GM12874 (cell line): ENCODE data around the gene B3GALNT2.

ENCODE experiments used
- TF ChIP-seq, protein P1 (sequence below): IDR thresholded peaks from 2 replicates; pipeline ENCODE4 v1.5.1; 2011; ENCODE audit warnings: low read depth, mild to moderate bottlenecking, control low read depth, low read length, moderate library complexity; ENCODE audit not compliant: insufficient read depth

Gene B3GALNT2

DNA sequence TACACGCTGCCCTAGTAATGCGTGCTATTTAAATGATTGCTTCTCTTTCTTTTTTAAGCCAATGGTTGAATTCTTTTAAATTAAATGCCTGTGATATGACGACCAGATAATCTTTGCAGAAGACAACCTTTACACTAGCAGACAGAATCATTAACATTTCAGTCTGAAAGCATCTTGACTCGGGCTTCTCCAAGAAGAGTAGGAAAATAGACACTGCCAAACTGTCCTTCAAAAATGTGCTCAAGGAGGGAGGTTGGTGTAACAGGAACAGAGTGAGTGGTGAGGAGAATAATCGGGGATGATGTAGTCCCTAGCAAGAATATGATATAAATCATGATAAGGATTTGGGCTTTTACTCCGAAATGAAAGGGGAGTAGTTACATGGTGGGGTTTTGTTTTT, 6.6 kb upstream of the B3GALNT2 start:
- TF ChIP-seq, protein P1, sequence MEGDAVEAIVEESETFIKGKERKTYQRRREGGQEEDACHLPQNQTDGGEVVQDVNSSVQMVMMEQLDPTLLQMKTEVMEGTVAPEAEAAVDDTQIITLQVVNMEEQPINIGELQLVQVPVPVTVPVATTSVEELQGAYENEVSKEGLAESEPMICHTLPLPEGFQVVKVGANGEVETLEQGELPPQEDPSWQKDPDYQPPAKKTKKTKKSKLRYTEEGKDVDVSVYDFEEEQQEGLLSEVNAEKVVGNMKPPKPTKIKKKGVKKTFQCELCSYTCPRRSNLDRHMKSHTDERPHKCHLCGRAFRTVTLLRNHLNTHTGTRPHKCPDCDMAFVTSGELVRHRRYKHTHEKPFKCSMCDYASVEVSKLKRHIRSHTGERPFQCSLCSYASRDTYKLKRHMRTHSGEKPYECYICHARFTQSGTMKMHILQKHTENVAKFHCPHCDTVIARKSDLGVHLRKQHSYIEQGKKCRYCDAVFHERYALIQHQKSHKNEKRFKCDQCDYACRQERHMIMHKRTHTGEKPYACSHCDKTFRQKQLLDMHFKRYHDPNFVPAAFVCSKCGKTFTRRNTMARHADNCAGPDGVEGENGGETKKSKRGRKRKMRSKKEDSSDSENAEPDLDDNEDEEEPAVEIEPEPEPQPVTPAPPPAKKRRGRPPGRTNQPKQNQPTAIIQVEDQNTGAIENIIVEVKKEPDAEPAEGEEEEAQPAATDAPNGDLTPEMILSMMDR, result no peak

DNA sequence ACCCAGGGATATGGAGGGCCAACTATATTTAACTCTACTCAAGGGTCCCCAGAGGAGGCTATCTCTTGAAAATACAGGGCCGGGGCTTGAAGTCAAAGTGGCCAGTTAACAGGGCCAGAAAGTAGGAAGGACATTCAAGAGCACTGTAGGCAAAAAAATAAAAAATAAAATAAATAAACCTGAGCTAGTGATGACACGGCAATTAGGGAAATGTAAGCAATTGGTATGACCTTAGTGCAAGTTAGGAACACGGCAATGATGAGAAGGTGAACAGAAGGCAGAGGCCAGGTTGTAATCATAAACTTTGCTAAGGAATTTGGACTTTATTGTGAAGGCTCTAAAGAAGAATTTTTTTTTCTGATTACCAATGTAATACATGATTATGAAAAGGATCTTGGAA, 3.4 kb upstream of the B3GALNT2 start:
- TF ChIP-seq, protein P1, result no peak

DNA sequence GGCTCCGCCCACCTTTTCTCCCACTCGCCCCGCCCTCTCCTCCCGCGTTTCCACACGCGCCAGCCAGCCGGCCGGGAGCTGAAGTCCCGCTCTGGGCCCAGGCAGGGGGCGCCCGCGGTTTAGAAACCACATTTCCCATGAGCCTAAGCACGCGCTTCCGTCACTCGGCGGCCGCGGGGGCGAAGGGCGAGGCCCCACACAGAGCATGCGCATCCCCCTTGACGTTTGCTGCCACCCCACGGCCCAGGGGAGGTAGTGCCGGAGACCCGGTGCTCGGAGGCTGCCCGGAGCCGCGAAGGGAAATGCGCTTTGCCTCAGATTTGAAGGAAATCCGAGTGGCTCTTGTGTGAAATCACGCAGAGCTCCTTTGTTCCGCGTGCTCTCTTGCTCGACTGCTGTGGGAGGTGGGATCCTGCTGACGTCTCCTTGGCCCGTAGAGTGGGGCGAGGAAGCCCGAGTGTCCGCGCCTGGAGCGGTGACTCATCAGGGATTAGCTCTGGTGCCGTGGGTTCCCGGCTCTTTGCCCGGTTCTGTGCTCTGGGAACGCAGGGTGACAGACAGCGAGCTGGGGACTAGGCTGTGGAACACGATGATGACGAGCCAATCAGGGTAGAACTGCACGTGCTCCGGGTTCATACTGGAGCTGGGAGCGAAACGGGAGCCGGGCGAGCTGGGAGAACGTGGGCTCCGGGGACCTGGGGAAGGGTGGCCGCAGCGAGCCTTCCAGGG, 406 bp upstream of the B3GALNT2 start:
- TF ChIP-seq, protein P1, result peak; percentile 89

DNA sequence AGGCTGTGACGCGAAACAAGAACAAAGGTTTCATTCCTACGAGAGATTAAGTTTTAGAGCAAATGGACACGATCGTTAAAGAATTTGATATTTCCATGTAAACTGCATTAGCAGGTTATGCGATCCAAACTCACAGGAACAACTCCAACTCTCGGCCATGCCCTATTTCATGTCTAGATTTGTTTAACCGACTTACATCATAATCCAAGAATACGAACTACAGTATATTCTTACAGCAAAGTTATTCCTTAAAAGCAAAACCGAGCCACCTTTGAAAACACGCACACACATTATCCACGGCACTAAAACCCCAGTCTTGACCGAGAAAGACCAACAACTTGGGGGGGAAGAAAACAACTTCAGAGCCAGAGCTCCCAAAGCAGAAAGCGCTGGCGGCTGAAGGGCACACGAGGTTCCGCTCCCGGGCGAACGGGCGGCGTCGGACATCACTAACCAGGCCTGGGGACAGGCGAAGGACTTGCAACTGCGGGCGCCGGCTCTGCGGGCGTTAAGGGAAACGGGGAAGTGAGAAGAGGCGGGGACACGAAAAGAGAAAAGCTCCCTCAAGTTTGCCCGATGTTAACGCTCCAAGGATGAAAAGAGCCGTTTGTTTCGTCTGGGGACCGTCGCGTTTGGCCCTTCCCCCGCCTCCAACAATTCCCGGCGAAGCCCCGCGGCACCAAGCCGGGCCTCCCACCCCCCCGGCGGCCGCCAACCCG, 690 bp downstream of the B3GALNT2 start:
- TF ChIP-seq, protein P1, result no peak

DNA sequence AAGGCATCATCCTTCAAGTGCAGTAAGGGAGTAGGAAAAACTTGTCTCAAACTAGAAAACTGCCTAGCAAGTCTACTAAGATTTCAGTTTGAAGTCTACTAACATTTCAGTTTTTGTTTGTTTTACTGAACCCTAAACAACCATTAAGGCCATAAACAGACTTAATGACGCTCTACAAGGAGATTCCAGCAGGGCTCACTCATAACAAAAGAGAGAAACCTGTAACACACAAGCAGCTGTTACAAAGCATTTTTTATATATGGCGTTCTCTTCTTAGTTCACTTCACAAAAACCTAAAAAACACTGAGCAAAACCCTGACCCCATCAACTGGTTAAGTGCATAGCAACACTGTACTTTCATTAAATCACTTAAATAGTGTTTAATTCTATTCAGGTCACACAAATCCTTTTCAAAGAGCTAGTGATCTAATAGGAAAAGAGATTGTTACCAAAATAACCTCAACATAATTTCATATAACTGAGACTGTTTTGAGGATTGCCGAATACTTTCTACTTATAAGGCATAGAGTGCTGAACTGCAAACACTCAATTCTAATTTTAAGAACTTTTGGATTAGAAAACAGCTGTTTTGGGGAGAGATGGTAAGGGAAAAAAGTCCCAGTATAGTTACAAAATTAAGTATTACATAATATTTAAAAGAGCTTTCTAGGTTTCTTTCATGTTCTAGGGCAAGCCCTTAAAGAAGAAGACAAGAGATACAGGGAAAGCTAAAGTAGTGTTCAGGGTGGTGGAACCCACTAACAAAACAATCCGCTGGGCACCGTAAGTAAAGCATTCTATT, 1.4 kb downstream of the B3GALNT2 start:
- TF ChIP-seq, protein P1, result no peak

DNA sequence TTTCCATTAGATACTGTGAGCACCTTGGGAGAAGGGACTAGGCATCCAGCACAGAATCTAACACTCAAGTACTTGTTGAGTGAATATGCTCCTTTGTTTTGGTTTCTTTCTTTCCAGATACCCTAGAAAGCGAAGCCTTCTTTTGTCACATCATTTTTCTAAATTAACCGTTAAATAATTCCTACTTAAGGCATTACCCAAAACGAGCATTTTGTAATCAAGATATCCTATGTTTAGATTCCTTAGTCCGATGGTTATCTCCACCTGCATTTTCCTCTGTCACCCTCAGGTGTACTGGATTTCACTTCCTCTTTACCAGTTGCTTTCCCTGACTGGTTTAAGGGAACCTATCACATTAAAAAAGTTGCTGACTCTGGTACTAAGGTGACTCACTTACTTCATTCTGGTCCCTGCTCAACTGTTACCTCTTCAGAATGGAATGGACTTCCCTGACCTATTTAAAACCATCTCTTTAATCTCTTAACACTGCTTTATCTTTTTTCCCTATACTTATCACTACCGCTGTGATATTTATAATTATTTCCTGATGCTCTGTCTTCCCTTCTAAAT, 3.2 kb downstream of the B3GALNT2 start:
- TF ChIP-seq, protein P1, result no peak

DNA sequence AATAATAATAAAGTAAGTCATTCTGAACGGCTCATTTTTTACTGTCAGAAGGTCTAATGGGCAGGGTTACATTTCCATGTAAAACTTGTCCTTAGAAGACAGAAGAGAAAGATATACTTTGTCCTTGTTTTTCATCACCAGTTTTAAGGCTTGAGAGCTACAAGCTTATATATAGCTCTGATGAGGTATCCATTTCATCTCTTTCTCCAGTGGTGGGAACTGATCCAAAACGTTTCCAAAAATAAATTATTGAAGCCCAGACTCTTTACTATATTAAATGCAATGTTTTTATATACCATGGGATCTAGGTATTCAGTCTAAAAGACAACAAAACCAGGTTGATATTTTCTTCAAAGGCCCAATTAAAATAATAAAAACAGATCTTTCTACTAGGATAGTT, 8.7 kb downstream of the B3GALNT2 start:
- TF ChIP-seq, protein P1, result no peak
